ENCODE measurements around the gene SNRPF.

DNA sequence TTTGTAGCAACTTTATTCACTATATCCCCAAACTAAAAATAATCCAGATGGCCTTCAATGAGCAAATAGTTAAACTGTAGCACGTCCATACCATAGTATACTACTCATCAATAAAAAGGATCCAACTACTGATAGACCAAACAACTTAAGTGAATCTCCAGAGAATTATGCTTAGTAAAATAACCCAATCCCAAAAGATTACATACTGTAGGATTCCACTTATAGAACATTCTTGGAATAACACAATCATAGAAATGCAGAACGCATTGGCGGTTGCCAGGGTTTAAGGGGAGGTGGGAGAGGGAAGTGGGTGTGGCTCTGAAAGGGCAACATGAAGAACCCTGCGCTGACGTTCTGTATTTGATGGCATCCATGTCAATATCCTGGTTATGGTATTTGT, 28.6 kb downstream of the SNRPF start:
- TF ChIP-seq, protein P1, sequence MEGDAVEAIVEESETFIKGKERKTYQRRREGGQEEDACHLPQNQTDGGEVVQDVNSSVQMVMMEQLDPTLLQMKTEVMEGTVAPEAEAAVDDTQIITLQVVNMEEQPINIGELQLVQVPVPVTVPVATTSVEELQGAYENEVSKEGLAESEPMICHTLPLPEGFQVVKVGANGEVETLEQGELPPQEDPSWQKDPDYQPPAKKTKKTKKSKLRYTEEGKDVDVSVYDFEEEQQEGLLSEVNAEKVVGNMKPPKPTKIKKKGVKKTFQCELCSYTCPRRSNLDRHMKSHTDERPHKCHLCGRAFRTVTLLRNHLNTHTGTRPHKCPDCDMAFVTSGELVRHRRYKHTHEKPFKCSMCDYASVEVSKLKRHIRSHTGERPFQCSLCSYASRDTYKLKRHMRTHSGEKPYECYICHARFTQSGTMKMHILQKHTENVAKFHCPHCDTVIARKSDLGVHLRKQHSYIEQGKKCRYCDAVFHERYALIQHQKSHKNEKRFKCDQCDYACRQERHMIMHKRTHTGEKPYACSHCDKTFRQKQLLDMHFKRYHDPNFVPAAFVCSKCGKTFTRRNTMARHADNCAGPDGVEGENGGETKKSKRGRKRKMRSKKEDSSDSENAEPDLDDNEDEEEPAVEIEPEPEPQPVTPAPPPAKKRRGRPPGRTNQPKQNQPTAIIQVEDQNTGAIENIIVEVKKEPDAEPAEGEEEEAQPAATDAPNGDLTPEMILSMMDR (IDR thresholded peaks at IDR 0.05; ENCODE audit: low read depth, low read length), result no peak
- TF ChIP-seq MYC (IDR thresholded peaks at IDR 0.05; ENCODE audit: low read depth, low read length) (no peak), POLR2A (IDR thresholded peaks at IDR 0.05; ENCODE audit: extremely low read depth, insufficient read length) (no peak)
- TF ChIP-seq, protein P2, sequence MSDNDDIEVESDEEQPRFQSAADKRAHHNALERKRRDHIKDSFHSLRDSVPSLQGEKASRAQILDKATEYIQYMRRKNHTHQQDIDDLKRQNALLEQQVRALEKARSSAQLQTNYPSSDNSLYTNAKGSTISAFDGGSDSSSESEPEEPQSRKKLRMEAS (IDR thresholded peaks at IDR 0.05; ENCODE audit: low read depth, low read length), result no peak
